Keratinocyte (primary cell): ENCODE results near the gene TGFBI. TPM values are rescaled to one million over a fixed set of nuclear protein-coding genes. Genes with fewer than 3 reads are reported as not detected.

ENCODE experiments used
- DNase-seq: peaks from one replicate; pipeline ENCODE4 v3.0.0-alpha.2; 2011; ENCODE audit warnings: low read depth, missing footprints, low spot score
- FAIRE-seq: peaks from 2 replicates; lab custom pipeline; 2011; peaks lifted over from hg19 to GRCh38; lab: Jason Lieb, UNC
- H2AFZ ChIP-seq: 2 replicates; pipeline ENCODE4 v1.6.0; 2012; ENCODE audit warnings: low read length, control low read depth, inconsistent platforms; ENCODE audit not compliant: control insufficient read depth
- H3K27ac ChIP-seq: 2 replicates; pipeline ENCODE4 v1.5.1; 2011; ENCODE audit warnings: low read length; ENCODE audit not compliant: control insufficient read depth, insufficient read depth
- H3K27me3 ChIP-seq: 3 replicates; pipeline ENCODE4 v1.6.0; 2011; ENCODE audit warnings: low read length; ENCODE audit not compliant: control insufficient read depth, insufficient read depth; ENCODE audit errors: extremely low read depth
- H3K36me3 ChIP-seq, 2 experiments: 2 replicates in 1 of 2; 3 replicates in 1 of 2; pipeline ENCODE4 v1.5.1; 2011; ENCODE audit warnings: low read length in 2 of 2, mild to moderate bottlenecking in 1 of 2; ENCODE audit not compliant: control insufficient read depth in 2 of 2, insufficient read depth in 2 of 2; ENCODE audit errors: extremely low read depth in 1 of 2
- H3K4me1 ChIP-seq: 3 replicates; pipeline ENCODE4 v1.5.1; 2011; ENCODE audit warnings: low read length; ENCODE audit not compliant: control insufficient read depth, insufficient read depth; ENCODE audit errors: extremely low read depth
- H3K4me2 ChIP-seq: 3 replicates; pipeline ENCODE4 v1.6.0; 2011; ENCODE audit warnings: low read depth, low read length; ENCODE audit not compliant: control insufficient read depth, insufficient read depth; ENCODE audit errors: extremely low read depth
- H3K4me3 ChIP-seq, 3 experiments: fragments of 200-600 bp in 1 of 3; sonication (generic) in 1 of 3; 2 replicates in 2 of 3; 3 replicates in 1 of 3; pipeline ENCODE4 v1.5.1; 2011 to 2016; ENCODE audit warnings: low read length in 3 of 3, mild to moderate bottlenecking in 3 of 3, control low read depth in 2 of 3, inconsistent platforms in 1 of 3, low read depth in 1 of 3, mixed read lengths in 1 of 3, mixed run types in 1 of 3, moderate library complexity in 1 of 3; ENCODE audit not compliant: control insufficient read depth in 2 of 3, insufficient read depth in 2 of 3; ENCODE audit errors: extremely low read depth in 1 of 3
- H3K79me2 ChIP-seq: 2 replicates; pipeline ENCODE4 v1.6.0; 2012; ENCODE audit warnings: low read length; ENCODE audit not compliant: control insufficient read depth, insufficient read depth
- H3K9ac ChIP-seq: 3 replicates; pipeline ENCODE4 v1.6.0; 2011; ENCODE audit warnings: low read length; ENCODE audit not compliant: control insufficient read depth, insufficient read depth; ENCODE audit errors: extremely low read depth
- H3K9me1 ChIP-seq: 3 replicates; pipeline ENCODE4 v1.6.0; 2011; ENCODE audit warnings: low read length; ENCODE audit not compliant: control insufficient read depth, insufficient read depth; ENCODE audit errors: extremely low read depth
- H3K9me3 ChIP-seq: 2 replicates; pipeline ENCODE4 v1.5.1; 2012; ENCODE audit warnings: low read depth, low read length; ENCODE audit not compliant: control insufficient read depth
- H4K20me1 ChIP-seq: 3 replicates; pipeline ENCODE4 v1.6.0; 2011; ENCODE audit warnings: low read length; ENCODE audit not compliant: control insufficient read depth, insufficient read depth; ENCODE audit errors: extremely low read depth
- CTCF ChIP-seq, 3 experiments: IDR thresholded peaks in 1 of 3; conservative IDR thresholded peaks in 1 of 3; optimal IDR thresholded peaks in 1 of 3; 2 replicates in 2 of 3; 3 replicates in 1 of 3; pipeline versions ENCODE3 to v1.5.1; 2011; ENCODE audit warnings: low read length in 3 of 3, mild to moderate bottlenecking in 3 of 3, moderate library complexity in 2 of 3, control low read depth in 1 of 3, inconsistent platforms in 1 of 3; ENCODE audit not compliant: insufficient read depth in 2 of 3; ENCODE audit errors: extremely low read depth in 1 of 3
- EZH2 ChIP-seq: IDR thresholded peaks from one replicate; pipeline ENCODE4 v1.6.1; 2012; ENCODE audit warnings: inconsistent platforms, mild to moderate bottlenecking, low read length, moderate library complexity
- dilution Hi-C: fragments of 300-500 bp; cut with MboI; formaldehyde crosslinking; loops from one replicate; pipeline ENCODE4 v1.7.0; 2020; ENCODE audit warnings: low sequenced_read_pairs; ENCODE audit not compliant: extremely low pct_ligation_motif_present
- polyA plus RNA-seq, 5 experiments: library from polyadenylated mRNA; depleted of rRNA in 3 of 5; stranded (reverse) in 3 of 5; stranded (forward) in 1 of 5; unstranded in 1 of 5; fragments of >200 nt; gene quantifications; 1 replicate in 1 of 5; 2 replicates in 3 of 5; 3 replicates in 1 of 5; pipeline versions ENCODE4 v1.2.1 to v1.2.3, GENCODE V29; 2011 to 2012; ENCODE audit warnings: missing spikeins in 2 of 5, low read depth in 1 of 5, low replicate concordance in 1 of 5

Gene TGFBI
- polyA plus RNA-seq, 1 donor (not counting 4 experiments of a cell fraction or from before 2014, with no cell fraction given), result 270 TPM

DNA sequence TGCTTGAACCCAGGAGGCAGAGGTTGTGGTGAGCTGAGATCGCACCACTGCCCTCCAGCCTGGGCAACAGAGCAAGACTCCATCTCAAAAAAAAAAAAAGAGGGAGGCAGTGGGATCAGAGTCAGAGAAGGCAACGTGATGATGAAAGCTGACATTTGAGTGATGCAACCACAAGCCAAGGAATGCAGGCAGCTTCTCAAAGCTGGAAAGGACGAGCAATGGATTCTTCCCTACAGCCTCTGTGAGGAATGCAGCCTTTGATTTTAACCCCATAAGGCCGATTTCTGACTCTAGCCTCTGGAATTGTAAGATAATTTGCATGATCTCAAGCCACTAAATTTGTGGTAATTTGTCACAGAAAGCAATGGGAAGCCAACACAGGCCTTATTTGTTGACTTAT lies 9.8 kb downstream of the TGFBI start:
- Histone ChIP-seq H3K27ac (no peak overlapping the region), H3K79me2 (no peaks in the 10 kb centered on the region), H3K27me3 (no peaks in the 10 kb centered on the region), H3K9ac (no peak overlapping the region), H3K36me3 (peaks cover 5 to 16% of the 10 kb centered on the region in 2 experiments), H3K4me1 (peaks cover 40% of the 10 kb centered on the region), H3K9me3 (no peaks in the 10 kb centered on the region), H3K4me3 (no peak overlapping the region), H4K20me1 (no peaks in the 10 kb centered on the region), H3K9me1 (no peaks in the 10 kb centered on the region), H3K4me2 (no peak overlapping the region), H2AFZ (no peak overlapping the region)
- TF ChIP-seq EZH2 (no peak), CTCF (optimal IDR thresholded peaks at IDR 0.05 in 1 of 3, IDR thresholded peaks at IDR 0.05 in 1 of 3, conservative IDR thresholded peaks at IDR 0.05 in 1 of 3; ENCODE audit: extremely low read depth in 1 of 3, insufficient read depth in 2 of 3, low read length in 3 of 3) (no peak)
- FAIRE-seq (no peak), DNase-seq (no peak)
- dilution Hi-C loops, result no loop called here

GRCh38 chr5:136039202-136039601 lies 10.4 kb downstream of the TGFBI start:
- Histone ChIP-seq H3K4me2 (no peak overlapping the region), H3K4me1 (peaks cover 35% of the 10 kb centered on the region)

More at GRCh38 chr5:136039202-136039601, 10.4 kb downstream of the TGFBI start:
- no peak overlapping the region for H2AFZ ChIP-seq
- no peak for TF ChIP-seq CTCF (optimal IDR thresholded peaks at IDR 0.05 in 1 of 3, IDR thresholded peaks at IDR 0.05 in 1 of 3, conservative IDR thresholded peaks at IDR 0.05 in 1 of 3; ENCODE audit: extremely low read depth in 1 of 3, insufficient read depth in 2 of 3, low read length in 3 of 3)
- H3K9me1 ChIP-seq, result no peaks in the 10 kb centered on the region
- H3K27ac ChIP-seq, result no peak overlapping the region
- H3K9ac ChIP-seq, result no peak overlapping the region
- H3K79me2 ChIP-seq, result no peaks in the 10 kb centered on the region
- dilution Hi-C loops, result no loop called here
- H3K9me3 ChIP-seq, result no peaks in the 10 kb centered on the region
- no peak overlapping the region for H3K4me3 ChIP-seq
- no peaks in the 10 kb centered on the region for H4K20me1 ChIP-seq
- DNase-seq (no peak), FAIRE-seq (no peak)
- H3K36me3 ChIP-seq, result peaks cover 9 to 16% of the 10 kb centered on the region in 2 experiments
- H3K27me3 ChIP-seq, result no peaks in the 10 kb centered on the region
